HG03342 (cell line): ENCODE results near the gene KIR2DL1.
"Not testable (repeated sequence)": the region's sequence is repeated elsewhere in the genome, so short reads cannot be mapped to it uniquely, and the experiment has no call there.

Source experiments
- ATAC-seq: cut with Tn5 transposase; IDR thresholded peaks from one replicate; pipeline ENCODE4 v1.9.1; 2021; ENCODE audit warnings: mild to moderate bottlenecking, moderate library complexity; ENCODE audit not compliant: unreplicated experiment

The KIR2DL1 gene

DNA sequence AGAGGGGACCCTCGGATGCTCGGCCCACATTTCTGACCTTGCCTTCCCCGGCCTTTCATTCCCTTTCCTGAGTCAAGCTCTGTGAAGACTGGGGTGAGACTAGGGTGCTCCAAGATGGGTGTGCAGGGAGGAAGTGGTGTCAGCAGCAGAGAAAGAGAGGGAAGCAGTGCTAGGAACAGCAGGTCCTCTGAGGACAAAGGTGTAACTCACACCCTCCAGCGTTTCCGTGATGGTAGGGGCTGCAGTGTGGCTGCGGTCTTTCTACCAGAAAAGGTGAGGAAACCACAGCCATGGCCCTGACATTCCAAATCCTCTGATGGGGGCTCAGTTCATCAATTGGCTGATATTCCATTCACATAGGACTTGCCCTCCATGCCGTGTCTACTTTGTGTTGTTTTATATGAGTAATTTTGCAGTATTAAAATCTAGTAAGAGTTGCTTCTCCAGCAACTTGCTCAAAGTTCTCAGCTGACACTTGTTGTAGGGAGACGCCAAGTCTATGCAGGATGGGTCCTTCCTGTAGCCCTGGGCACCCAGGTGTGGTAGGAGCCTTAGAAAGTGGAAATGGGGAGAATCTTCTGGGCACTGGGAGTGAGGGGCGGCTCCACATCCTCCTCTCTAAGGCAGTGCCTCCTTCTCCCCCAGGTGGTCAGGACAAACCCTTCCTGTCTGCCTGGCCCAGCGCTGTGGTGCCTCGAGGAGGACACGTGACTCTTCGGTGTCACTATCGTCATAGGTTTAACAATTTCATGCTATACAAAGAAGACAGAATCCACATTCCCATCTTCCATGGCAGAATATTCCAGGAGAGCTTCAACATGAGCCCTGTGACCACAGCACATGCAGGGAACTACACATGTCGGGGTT, 48.3 kb downstream of the KIR2DL1 start:
- no peak for ATAC-seq

DNA sequence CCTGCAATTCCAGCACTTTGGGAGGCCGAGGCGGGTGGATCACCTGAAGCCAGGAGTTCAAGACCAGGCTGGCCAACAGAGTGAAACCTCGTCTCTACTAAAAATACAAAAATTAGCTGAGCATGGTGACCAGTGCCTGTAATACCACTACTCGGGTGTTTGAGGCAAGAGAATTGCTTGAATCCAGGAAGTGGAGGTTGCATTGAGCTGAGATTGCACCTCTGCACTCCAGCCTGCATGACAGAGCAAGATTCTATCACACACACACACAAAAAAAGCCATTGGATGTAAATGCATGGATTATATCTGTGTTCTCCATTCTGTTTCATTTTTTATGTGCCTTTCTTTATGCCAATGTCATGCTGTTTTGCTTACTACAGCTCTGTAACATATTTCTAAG, 54.8 kb downstream of the KIR2DL1 start:
- not testable (repeated sequence) for ATAC-seq

DNA sequence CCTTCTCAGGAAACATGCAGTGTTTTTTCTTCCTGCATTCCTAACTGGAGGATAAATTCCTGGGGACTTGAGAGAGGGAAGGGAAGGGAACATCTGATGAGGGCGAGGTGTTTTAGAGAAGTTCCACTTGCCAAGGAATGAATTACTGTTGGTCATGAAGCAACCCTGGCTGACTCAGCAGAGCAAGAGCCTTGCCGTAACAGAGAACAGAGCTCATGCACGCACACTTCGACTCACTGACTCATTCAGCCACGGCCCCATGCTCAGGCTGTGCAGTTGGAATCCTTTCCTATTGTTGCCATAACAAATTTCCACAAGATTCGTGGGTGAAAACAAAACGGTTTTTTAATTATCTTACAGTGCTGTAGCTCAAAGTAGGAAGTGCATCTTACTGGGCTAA, 55.7 kb downstream of the KIR2DL1 start:
- ATAC-seq: not testable (repeated sequence)

DNA sequence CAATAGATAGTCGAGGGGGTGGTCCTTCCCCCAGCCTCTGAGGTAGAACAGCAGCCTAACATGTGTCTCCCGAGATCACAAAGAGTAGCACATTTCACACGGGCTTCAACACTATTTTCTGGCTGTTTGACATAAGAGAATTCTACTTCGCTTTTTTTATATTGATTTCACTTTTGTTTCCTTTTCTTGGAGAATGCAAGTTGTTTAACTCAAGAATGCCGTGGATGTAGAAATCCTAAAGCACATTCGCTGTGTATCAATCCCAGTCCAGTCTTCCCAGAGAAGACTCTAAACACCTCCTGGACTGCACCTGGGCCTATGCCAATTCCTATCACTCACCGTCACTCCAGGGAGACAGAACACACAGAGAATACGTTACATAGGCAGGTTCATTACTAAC, 58.5 kb downstream of the KIR2DL1 start:
- not testable (repeated sequence) for ATAC-seq

DNA sequence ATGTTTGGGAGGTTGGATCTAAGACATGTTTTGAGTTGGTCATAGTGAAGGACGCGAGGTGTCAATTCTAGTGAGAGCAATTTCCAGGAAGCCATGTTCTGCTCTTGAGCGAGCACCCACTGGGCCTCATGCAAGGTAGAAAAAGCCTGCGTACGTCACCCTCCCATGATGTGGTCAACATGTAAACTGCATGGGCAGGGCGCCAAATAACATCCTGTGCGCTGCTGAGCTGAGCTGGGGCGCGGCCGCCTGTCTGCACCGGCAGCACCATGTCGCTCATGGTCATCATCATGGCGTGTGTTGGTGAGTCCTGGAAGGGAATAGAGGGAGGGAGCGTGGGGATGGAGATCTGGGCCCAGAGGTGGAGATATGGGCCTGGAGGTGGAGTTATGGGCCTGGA, 62.9 kb downstream of the KIR2DL1 start, which contains the start of gene KIR2DS4:
KIR2DS4 (plus strand) TSS at position 181 of the 400 bp plus-strand sequence.
- not testable (repeated sequence) for ATAC-seq
